CD4-positive, alpha-beta T cell treated with Interleukin-17A for 1 hour (primary cell): Measurements from ENCODE around the gene ANKS3.

Experiments used
- DNase-seq: peaks from one replicate; pipeline ENCODE4 v3.0.0-alpha.2; 2020

Gene ANKS3

GRCh38 chr16:4723071-4723767, 10.9 kb downstream of the ANKS3 start:
- no peak for DNase-seq

DNA sequence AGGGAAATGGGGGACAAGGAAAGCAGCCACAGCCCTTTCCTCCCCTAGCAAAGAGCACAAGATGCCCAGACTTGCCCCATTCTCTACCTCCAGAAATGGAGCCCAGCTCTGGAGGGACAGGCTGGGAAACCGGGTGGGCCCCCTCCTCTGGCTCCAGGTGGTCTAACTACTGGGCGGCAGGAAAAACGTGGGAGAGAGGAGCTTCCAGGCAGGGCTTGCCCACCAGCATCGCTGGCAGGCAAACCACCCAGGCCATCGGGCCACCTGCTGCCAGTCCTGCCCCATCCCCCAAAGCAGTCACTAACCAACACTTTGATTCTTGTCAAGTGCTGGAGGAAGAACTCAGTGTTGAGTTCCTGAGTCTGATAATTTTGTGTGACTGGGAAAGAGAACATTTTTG, 15.6 kb downstream of the ANKS3 start:
- DNase-seq, result no peak

DNA sequence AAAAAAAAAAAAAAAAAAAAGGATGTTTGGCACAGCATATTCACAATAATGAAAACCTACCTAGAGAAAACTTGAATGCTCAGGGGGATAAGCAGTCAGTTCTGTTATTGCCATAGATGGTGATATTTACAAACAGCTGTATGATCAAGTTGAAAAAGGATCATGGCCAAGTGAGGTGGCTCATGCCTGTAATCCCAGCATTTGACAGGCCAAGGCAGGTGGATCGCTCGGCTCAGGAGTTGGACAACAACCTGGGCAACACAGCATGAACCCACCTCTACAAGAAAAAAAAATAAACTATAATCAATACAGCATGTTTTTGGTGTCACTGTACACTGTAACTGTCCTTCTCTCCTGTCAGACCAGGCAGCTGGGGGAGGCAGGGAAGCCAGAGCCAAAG, 19.1 kb downstream of the ANKS3 start:
- DNase-seq, result no peak

DNA sequence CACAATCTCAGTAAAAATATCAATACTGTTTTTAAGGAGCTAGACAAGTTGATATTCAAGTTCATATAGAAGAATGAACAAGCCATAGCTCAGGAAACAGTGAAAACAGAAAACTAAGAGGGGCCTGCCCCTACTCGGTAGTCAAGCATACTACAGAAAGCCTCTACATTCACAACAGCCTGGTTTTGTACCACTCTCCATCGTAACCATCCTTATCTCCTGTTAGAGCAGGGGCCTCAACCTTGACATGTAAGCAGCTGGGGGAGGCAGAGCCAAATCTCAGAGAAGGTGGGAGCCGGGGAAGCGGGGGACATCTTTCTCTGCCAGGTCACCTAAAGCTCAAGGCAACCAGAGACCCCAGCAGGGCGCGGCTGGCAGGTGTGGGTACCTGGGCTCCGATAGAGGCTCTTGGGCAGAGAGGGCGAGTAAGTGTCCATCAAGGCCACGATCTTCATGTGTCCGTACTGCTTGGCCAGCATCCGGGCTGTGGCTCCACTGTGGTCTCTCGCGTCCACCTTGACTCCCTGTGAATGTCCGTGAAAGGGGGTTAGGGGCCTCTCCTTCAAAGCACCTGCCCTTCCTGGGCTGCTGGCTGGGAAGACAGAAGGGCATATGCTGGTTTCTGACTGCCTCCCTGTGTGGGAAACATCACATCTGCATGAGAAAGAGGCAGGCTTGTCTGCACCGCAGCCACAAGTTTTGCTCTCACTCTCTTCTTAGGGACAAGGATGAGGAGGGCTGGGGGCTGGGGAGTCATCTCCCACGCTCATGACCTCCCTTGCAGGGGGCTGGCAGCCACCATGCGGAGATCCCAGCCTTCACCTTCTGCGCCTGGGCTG, 20.2 kb downstream of the ANKS3 start:
- DNase-seq, result no peak

- no peak for DNase-seq
These were observed 24.6 kb downstream of the ANKS3 start for GRCh38 chr16:4709481-4709880.

DNA sequence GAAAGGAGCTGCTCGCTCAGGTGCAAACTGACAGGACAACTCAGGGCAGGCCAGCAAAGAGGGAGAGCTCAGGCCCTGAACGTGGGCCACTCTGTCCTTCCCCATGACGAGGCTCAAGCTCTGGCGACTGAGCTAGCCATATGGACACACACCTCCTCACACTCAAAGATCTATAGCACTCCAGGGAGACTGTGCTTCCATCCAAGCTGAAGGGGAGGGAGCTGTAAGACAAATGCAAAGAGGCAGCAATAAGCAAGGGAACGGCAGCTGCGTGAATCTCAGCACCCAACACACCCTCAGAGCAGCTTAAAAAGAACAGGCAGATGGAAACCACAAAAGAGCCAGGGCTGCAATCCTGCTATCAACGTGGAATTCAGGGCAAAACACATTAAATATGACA, 27.2 kb downstream of the ANKS3 start:
- no peak for DNase-seq

DNA sequence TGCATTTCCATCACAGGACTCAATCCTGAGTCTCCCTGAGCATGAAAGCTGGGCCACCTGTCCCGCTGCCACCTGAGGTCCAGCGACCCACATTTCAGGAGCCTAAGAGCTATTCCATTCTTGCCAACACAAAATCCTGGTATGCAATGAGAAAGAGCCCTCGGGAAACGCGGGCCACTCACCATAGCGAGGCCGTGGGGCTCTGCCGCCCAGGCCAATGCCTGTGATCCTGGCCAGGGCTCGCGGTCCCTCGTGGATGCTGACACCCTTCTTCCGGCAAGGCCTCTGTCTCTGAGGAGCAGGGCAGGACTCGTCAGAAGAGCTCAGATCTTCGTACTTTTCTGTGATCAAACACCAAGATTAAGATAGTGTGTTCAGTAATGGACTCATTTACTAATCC, 29.2 kb downstream of the ANKS3 start:
- no peak for DNase-seq

GRCh38 chr16:4704491-4704890, 29.6 kb downstream of the ANKS3 start:
- DNase-seq, result no peak

GRCh38 chr16:4703906-4704305, 30.2 kb downstream of the ANKS3 start:
- DNase-seq, result no peak

DNA sequence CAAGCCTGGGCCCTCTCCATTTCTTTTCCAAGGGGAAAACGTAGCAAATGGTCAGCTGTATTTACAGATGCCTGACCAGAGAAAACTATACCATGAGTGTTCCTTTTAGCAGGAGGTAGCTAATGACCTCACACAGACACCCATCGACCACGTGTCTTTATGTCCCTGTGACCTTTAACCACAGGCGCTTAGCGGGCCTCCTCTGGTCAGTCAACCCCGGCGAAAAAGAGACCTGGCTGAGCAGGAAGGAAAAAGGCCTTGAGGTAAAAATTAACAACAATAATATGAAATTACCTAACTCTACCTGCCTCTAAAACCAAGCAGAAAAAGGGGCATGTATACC, 31.6 kb downstream of the ANKS3 start:
- DNase-seq, result no peak

DNA sequence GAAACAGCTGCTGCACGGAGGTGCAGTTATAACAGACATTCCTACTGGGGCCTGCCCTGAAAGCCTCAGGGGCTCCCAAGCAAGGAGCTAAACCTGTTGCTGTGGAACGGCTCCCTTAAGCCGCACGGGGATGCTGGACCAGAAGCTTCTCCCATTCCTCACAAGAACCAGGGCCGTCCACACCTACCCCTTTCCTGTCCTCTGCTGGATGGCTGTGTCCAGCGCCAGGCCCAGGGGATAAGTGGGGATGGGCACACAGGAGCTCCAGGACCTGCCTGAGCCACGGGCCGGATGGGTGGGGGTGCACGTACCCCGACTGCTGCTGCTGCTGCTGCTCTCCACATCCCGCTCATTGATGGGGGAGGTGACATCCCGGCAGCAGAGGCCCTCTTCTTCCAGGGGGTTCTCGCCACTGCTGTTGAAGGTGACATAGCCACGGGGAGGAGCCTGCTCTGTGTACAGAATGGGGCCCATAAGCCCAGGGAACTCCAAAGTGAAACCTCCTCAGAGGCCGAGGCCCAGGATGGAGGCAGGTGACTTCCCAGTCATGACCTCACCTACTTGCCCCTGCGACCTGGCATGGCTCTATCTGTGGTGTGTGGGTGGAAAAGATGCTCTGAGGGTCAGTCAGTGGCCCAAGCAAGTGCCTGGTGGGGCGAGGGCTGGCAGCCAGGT, 32.1 kb downstream of the ANKS3 start:
- DNase-seq, result no peak

DNA sequence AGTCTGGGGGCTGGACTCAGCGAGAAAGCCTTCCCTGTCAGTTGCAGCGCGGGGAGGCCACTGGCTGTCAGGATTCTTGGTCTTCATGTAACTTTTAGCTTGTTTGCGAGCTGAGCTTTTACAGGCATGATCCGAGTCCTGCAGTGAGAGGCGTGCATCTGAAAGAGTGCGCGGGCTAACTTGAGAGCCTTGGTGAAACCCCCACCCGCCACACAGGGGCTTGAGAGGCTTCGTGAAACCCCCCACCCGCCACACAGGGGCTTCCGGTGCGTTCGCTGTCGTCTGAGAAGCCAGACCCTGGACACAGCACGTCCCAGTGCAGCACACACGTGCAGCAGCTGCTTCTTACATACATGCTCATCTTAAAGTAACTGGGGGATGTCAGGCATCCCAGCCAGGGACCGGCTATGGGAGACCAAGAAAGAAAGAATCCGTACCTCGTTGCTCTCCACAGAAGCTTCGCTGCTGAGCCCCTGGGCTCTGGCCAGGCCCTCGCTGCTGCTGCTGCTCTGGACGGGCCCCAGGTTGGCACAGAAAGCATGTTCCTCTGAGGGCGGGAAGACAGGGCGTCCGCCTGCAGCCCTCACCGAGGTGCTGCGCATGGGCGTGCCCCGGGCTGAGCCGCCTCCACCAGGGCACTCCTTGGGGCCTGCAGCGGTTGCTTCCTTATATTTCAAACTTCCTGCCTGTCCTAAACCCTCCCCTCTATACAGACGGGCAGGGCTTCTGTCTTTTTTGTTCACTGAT, 32.9 kb downstream of the ANKS3 start:
- DNase-seq, result no peak

DNA sequence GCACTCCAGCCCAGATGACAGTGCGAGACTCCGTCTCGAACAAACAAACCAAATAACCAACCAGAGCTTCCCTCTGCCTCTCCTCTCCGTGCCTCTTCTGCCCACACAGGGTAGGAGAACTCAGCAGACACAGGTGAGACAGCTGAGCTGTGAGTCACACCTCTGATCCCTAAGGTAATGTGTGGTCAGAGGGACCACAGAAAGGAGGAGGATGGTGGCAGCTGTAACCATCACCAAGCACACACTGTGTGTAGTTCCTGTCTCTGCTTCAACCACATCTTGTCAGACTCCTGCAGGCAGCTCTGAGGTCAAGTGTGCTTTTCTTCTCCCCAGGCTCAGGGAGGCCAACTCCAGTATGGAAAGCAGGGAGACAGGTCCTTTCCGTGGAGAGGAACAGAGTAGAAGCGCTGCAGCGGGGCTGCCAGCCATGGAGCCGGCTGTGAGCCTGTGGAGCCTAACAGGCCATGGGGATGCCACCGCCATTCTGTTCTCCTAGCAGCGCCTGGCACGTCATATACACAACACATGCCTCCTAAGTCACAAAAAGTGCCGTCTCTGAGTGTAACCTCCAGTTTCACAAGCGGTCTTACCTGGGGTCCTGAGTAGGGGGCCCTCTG, 33.6 kb downstream of the ANKS3 start:
- DNase-seq, result peak; percentile 22

DNA sequence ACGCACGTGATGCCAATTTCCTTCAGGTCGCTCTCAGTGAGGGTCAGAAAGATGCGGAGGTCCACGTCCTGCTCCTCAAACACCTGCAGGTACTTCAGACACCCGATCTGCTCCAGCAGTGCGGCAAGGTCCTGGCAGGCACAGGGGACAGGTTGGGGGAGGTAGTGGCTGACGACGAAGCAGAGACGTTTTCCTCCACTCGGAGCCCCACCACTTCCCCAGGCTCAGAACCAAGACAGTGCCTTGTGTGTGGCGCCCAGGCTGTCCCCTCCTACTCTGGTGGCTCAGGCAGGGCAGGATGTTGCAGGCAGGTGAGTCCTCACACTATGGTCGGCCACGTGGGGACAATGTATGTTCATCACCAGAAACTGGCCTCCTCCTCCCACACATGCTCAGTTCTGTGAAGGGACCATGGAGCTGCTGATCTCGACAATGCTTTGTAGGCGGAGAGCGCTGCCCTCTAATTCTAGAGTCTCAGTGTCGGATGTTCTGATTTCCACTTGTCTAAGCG, 35.0 kb downstream of the ANKS3 start:
- DNase-seq, result no peak

GRCh38 chr16:4698321-4699045, 35.6 kb downstream of the ANKS3 start:
- no peak for DNase-seq

DNA sequence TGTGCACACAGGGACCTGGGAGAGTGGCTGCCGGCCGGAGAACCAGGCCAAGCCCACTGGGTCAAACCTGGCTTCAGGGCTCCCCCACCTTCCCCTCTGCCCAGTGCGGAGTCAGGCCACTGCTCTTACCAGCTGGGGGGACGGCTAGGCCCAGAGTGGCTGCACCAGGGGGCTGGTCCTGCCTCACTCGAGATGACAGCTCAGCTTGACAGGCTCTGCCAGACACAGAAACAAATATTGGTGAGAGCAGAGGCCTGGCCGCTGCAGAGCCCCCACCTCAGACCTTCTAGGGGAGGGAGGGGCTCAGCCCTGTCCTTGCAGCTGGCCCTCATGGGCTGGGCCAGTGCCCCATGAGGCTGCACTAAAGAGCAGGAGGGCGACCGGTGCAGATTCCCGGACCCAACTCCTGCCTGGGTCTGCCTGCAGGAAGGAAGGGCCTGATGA, 36.2 kb downstream of the ANKS3 start:
- no peak for DNase-seq

DNA sequence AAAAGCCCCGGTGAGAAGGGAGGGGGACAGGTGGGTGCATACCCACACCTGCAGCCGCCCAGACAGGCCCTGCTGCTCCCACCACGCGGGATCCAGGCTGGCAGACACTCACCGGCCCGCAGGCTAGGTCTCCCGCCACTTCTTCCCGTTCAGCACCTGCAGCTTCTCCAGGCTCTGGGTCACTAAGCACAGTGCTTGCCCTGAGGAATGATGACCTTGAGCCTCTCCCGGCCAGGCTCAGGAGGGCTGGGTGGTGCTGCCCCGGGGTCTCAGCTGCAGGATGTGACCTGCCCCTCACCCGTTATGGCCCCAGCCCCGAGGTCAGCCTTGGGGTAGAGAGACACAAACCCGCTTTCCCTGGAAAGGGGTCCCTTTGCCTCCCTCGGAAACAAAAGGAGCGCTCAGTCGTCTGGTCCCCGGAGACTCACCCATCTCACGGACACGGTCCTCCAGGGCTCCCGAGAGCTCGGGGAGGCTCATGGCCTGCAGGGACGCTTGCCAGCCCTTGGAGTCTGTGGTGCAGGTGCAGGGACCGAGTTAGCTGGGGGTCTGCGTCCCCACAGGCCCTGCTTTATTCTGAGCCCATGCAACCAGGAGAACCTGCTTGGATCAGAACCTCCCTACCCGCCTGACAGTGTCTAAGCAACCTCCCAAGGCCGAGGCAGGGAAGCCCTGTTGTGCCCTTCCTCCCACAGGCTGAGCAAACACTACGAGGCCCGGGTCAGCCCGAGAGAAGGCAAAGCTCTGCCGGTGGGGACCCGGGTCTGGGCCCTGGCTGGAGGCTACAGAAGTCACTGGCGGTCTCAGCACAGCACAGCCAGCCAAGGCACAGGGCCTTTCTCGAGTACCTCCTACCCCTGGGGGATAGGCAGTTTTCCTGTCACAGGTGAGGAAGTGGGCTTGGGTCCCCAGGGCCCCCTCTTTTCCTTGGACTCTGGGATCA, 36.9 kb downstream of the ANKS3 start:
- DNase-seq, result no peak

GRCh38 chr16:4696172-4696904, 37.7 kb downstream of the ANKS3 start:
- DNase-seq, result no peak

- DNase-seq, result no peak
These were observed 38.4 kb downstream of the ANKS3 start for GRCh38 chr16:4695473-4696171.
